Cardiac muscle cell (in vitro differentiated cells and primary cell): ENCODE measurements around the gene ANKRD40. TPM values are rescaled to one million over a fixed set of nuclear protein-coding genes. Genes with fewer than 3 reads are reported as not detected.

ENCODE experiments used
- DNase-seq, 2 donors: peaks; one replicate each; pipeline versions ENCODE4 v3.0.0 to v3.0.0-alpha.2; 2010 to 2017; ENCODE audit warnings: low read depth in 1 of 2, low spot score in 1 of 2
- H3K27ac ChIP-seq: fragments of 200-600 bp; sonication (generic); 2 replicates; pipeline ENCODE4 v1.5.1; 2016
- H3K27me3 ChIP-seq: fragments of 200-600 bp; sonication (generic); 2 replicates; pipeline ENCODE4 v1.6.0; 2016; ENCODE audit warnings: control low read depth
- H3K36me3 ChIP-seq: fragments of 200-600 bp; sonication (generic); 2 replicates; pipeline ENCODE4 v1.5.1; 2016; ENCODE audit warnings: control low read depth
- H3K4me1 ChIP-seq: fragments of 200-600 bp; sonication (generic); 2 replicates; pipeline ENCODE4 v1.8.1; 2017; ENCODE audit warnings: low read depth, mild to moderate bottlenecking, mixed run types
- H3K4me3 ChIP-seq: fragments of 200-600 bp; sonication (generic); 2 replicates; pipeline ENCODE4 v1.5.1; 2016; ENCODE audit warnings: mild to moderate bottlenecking
- H3K9me3 ChIP-seq: fragments of 200-600 bp; sonication (generic); 2 replicates; pipeline ENCODE4 v1.5.1; 2017; ENCODE audit warnings: low read depth, mild to moderate bottlenecking, control low read depth
- polyA plus RNA-seq: library from polyadenylated mRNA; unstranded; fragments of >200 nt; fragmentation: Nextera tagmentation; extraction: Ambion mirVana; gene quantifications from 2 replicates; pipeline ENCODE4 v1.2.1, GENCODE V29; 2016
- total RNA-seq: library from RNA; depleted of rRNA; stranded (reverse); fragments of >200 nt; gene quantifications from 2 replicates; pipeline ENCODE4 v1.2.3, GENCODE V29; 2016
- TF ChIP-seq, protein P1 (sequence below): IDR thresholded peaks from 2 replicates; pipeline ENCODE4 v1.5.1; 2012; ENCODE audit warnings: low read depth, mild to moderate bottlenecking, low read length

Gene ANKRD40
- total and polyA plus RNA-seq, 2 experiments from 2014 or later, result 12.3 to 23.6 TPM

GRCh38 chr17:50672831-50673551 lies 34.7 kb downstream of the ANKRD40 start:
- no peak for DNase-seq
- TF ChIP-seq, protein P1, sequence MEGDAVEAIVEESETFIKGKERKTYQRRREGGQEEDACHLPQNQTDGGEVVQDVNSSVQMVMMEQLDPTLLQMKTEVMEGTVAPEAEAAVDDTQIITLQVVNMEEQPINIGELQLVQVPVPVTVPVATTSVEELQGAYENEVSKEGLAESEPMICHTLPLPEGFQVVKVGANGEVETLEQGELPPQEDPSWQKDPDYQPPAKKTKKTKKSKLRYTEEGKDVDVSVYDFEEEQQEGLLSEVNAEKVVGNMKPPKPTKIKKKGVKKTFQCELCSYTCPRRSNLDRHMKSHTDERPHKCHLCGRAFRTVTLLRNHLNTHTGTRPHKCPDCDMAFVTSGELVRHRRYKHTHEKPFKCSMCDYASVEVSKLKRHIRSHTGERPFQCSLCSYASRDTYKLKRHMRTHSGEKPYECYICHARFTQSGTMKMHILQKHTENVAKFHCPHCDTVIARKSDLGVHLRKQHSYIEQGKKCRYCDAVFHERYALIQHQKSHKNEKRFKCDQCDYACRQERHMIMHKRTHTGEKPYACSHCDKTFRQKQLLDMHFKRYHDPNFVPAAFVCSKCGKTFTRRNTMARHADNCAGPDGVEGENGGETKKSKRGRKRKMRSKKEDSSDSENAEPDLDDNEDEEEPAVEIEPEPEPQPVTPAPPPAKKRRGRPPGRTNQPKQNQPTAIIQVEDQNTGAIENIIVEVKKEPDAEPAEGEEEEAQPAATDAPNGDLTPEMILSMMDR, result no peak
- Histone ChIP-seq H3K4me1 (no peaks in the 10 kb centered on the region), H3K27me3 (no peaks in the 10 kb centered on the region), H3K9me3 (no peaks in the 10 kb centered on the region), H3K4me3 (no peak overlapping the region), H3K27ac (no peak overlapping the region), H3K36me3 (no peaks in the 10 kb centered on the region)

DNA sequence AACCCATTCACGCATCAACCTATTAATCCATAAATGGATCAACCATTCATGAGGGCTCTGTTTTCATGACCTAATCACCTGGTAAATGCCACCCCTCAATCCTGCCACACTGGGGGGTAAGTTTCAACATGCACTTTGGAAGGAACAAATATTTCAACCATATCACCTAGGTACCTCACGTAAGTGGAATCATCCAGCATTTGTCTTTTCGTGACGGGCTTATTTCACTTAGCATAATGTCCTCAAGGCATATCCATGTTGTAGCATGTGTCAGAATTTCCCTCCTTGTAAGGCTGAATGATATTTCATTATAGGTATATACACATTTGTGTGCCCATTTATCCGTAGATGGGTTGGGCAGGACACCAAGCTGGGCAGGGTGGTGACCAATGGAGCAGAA lies 35.6 kb downstream of the ANKRD40 start:
- TF ChIP-seq, protein P1, result no peak
- H3K9me3 ChIP-seq, result no peaks in the 10 kb centered on the region
- no peak for DNase-seq

DNA sequence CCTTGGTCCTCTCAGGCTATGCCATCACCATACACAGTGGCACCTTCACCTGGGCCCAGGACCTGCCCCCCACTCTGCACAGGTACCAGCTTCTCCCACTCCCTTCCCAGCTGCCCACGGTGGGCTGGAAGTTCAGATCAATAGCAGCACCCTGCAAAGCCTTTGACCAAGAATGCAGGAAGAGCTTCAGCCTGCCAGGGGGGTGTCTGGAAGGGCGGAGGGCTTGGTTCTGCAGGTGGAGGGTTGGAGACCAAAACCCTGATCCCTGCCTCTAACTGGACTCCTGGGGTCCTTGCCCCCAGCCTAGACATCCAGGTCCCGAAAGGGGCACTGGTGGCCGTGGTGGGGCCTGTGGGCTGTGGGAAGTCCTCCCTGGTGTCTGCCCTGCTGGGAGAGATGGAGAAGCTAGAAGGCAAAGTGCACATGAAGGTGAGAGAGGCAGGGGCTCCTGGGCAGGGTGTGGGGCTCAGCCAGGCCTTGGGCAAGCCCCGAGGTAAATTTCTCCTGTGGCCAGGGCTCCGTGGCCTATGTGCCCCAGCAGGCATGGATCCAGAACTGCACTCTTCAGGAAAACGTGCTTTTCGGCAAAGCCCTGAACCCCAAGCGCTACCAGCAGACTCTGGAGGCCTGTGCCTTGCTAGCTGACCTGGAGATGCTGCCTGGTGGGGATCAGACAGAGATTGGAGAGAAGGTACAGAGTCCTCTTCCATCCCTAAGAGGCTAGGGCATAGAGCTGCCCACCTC lies 38.7 kb downstream of the ANKRD40 start:
- no peaks in the 10 kb centered on the region for H3K9me3 ChIP-seq
- TF ChIP-seq, protein P1, result no peak
- no peak overlapping the region for H3K4me3 ChIP-seq
- no peak for DNase-seq
- H3K36me3 ChIP-seq, result no peaks in the 10 kb centered on the region
- H3K4me1 ChIP-seq, result no peaks in the 10 kb centered on the region
- H3K27ac ChIP-seq, result no peak overlapping the region
- H3K27me3 ChIP-seq, result no peaks in the 10 kb centered on the region

More for the DNA sequence above, 35.6 kb downstream of the ANKRD40 start:
- Histone ChIP-seq H3K27me3 (no peaks in the 10 kb centered on the region), H3K4me3 (no peak overlapping the region), H3K27ac (no peak overlapping the region), H3K36me3 (no peaks in the 10 kb centered on the region), H3K4me1 (no peaks in the 10 kb centered on the region)

GRCh38 chr17:50668025-50668837 lies 39.5 kb downstream of the ANKRD40 start:
- H3K27ac ChIP-seq, result no peak overlapping the region
- no peaks in the 10 kb centered on the region for H3K27me3 ChIP-seq
- no peaks in the 10 kb centered on the region for H3K36me3 ChIP-seq
- TF ChIP-seq, protein P1, result no peak
- peak in 1 of 2 donors; percentile 65 for DNase-seq
- H3K4me3 ChIP-seq, result no peak overlapping the region
- no peaks in the 10 kb centered on the region for H3K9me3 ChIP-seq
- H3K4me1 ChIP-seq, result no peaks in the 10 kb centered on the region

GRCh38 chr17:50667259-50668024 lies 40.3 kb downstream of the ANKRD40 start:
- no peaks in the 10 kb centered on the region for H3K27me3 ChIP-seq

More at GRCh38 chr17:50667259-50668024, 40.3 kb downstream of the ANKRD40 start:
- no peaks in the 10 kb centered on the region for H3K9me3 ChIP-seq
- no peak overlapping the region for H3K27ac ChIP-seq
- no peaks in the 10 kb centered on the region for H3K36me3 ChIP-seq
- TF ChIP-seq, protein P1, result no peak
- H3K4me1 ChIP-seq, result no peaks in the 10 kb centered on the region
- no peak overlapping the region for H3K4me3 ChIP-seq
- DNase-seq, result no peak
